HG02678 (cell line): ENCODE data around the gene GJC2.

ENCODE experiments used
- ATAC-seq: cut with Tn5 transposase; IDR thresholded peaks from one replicate; pipeline ENCODE4 v1.9.1; 2021; ENCODE audit warnings: mild to moderate bottlenecking, moderate library complexity; ENCODE audit not compliant: unreplicated experiment

The GJC2 gene

DNA sequence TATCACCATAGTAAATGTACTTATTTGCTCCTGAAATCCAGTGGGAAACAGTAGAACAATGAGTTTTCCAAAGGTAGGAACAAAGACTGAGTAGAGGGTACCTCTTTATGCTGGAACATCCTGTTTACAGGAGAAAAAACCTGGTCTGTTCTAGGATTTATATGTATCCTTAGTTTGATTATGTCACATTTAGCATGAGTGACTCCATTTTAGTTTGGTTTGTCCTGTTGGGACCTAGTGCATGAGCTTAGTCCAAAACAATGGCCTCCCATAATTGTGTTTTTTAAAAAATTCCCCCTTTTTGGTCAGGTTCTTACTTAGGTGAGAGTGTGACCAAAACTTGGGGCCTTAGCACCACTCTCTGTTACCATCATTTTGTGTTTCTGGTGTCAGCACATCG lies 37.1 kb upstream of the GJC2 start:
- ATAC-seq, result no peak

DNA sequence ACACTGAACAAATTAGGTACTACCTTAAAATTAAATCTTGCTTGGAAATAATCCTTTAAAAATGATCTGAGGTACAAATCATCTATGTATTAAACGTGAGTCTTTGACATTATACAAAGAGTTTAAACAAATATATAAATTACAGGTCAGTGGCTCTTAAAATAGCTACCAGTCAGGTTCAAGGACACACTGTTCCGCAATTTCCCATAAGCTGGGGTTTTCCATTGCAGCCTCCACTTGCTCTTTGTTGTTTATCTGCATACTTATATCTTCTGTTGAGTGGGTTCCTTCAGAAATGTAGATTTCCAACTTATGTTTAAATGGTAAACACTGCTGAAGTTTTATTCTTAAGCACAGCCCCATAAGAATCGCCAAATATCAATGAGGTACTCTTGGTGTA lies 34.9 kb upstream of the GJC2 start:
- ATAC-seq, result no peak

DNA sequence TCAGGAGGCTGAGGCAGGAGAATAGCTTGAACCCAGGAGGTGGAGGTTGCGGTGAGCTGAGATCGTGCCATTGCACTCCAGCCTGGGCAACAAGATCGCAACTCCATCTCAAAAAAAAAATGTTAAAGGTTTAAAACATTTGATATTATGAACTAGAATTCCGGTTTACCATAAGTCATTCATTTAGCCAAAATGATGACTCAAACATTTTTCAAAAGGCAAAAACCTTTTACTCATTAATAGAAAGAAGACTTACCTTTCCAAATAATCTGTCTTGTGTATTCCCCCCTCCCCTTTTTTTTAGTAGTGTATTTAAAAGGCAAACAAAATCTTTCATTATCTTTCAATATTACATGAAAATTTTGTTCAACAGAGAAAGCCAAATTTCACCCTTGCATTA lies 32.4 kb upstream of the GJC2 start:
- ATAC-seq, result no peak

DNA sequence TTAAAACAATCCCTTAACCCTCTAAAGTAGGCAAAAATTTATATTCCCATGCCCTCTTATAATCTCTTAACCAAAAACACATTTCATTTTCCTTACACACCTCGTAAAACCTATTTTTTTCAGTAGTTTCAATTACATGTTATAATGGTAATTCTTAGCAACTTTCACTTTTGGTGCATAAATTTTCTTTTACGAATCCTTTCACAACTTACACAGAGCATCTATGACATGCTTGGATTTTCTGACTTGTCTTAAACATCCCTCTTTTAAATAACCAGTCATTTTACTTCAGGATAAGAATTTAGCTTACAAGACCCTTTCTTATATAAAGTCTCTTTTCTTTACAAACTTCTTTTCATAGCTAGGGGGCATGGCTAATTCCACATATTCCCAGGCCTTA lies 31.7 kb upstream of the GJC2 start:
- ATAC-seq, result no peak

DNA sequence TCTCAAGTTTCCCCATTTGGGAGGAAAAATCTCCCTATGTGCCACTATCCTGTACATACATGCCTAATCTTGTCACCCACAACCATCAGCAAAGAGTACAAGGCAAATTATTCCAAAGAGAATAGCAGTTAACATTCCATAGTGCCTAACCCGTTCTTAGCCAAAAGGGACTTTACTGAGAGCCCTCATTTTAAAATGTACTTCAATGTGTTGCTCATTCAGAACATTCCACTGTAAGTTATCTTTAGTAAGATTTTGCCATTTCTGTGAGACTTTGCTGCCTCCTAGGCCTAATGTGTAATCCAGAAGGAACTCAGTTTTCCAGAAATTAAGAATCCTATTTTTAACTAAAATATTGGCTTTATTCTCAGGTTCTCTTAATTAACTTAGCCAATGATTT lies 29.4 kb upstream of the GJC2 start:
- no peak for ATAC-seq

DNA sequence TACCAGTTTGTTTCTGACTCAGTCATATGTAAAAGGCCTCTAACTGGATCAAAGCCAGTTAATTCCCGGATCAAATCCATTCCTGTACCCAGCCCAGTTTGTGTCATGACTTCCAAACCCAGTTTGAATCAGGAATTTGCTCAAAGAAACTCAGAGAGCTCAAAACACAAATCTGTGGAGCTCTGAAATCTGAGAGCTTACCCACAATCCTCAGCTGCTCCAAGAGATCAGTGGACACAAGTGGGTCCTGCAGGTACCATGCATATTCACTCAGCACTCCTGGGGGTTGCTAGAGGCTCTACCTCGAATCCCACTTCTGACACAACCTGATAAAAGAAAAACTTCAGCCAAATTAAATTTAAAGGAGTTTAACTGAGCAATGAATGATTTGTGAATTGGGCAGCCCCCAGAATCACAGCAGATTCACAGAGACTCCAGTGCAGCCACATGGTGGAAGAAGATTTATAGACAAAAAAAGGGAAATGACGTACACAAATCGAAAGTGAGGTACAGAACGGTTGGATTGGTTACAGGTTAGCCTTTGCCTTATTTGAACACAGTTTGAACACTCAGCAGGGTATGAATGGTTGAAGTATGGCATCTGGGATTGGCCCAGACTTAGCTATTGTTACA lies 28.8 kb upstream of the GJC2 start:
- no peak for ATAC-seq

DNA sequence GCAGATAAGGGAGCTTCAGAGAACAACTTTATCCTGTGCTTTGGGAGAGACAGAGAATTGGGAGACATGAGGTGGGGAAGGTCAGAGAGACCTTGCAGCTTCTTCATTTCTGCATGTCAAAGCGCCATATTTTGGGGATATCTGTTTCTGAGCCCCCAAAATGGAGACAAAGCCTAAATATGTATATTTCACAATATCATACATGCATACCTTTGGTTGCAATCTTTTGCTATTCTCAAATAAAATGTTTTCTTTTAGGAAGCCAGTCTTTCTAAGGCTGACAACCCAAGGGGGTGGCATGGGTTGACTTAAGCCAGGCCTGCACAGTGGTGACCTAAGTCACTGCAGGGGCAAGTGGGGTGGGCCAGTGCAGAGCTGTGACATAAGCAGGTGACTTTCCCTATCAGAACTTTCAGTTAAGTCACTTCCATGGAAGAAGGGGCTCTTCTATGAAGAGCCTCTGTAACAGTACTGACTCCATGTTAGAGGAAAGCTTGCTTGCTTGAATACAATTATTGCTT lies 26.7 kb upstream of the GJC2 start:
- no peak for ATAC-seq

DNA sequence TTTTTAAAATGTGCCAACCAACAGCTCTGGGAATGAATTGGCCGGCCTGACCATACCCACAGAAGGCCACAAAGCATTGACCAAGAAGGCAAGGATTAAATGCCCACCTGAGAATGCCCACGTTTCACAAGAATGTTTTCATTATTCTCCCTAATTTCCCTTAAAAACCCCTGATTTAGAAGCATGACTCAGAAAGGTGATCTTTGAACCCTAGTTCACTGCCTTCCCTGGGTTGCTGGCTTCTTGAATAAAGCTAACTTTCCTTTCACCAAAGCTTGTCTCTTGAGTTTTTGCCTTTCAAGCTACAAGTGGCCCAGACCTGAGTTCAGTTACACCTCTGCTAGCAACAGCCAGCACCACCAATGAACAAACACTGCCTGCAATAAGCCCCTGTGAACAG lies 26.2 kb upstream of the GJC2 start:
- ATAC-seq, result no peak

DNA sequence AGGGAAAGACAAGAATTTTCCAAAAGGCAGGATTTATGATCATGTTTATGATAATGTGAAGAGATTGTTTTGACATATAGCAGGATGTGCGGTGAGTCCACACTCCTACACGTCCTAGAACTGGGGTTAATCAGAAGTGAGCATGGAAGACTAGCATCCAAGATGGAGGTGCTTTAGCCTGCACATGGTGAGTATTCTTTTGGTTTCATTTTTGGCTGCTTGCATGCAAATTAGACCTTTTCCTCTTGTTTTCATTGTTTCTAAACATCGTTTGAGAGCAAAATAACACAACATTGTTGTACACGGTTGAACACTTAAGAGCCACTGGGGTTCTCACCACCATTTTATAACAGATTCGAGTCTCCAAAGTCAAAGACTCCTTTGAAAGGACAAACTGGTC lies 24.5 kb upstream of the GJC2 start:
- ATAC-seq, result no peak

DNA sequence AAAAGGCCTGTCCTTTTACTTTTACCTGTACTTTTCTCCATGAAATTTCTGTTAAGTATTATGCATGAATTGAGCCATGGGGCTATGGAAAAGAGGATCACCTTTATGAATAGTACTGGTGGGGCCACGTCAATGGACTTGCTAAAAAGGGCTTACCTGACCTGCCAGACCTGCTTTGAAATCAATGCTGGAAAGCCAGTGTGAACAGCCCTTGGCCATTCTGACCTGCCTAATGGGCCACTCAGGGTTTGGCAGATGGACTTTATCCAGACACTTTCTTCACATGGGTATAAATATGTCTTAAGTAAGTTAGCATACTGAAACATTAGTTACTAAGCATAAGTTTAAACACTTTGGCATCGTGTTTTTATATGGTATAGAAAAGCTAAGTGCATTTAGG lies 18.0 kb upstream of the GJC2 start:
- ATAC-seq, result no peak

DNA sequence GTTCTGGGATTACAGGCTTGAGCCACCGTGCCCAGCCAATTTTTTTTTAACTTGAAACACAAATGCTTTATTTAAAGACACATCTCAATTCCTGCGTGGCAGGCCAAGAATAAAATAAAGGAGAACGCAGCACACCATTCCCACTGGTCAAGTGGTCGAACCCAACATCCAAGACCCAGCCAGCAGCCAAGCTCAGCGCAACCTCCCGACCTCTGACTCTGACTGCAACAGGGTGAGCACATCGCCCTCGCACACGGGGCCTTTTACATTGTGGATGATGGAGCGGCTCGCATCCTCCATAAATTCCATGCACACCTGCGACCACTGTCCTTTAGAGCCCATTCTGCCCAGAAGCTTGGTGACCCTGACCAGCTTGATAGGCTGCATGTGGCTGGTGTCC lies 15.1 kb upstream of the GJC2 start:
- no peak for ATAC-seq

DNA sequence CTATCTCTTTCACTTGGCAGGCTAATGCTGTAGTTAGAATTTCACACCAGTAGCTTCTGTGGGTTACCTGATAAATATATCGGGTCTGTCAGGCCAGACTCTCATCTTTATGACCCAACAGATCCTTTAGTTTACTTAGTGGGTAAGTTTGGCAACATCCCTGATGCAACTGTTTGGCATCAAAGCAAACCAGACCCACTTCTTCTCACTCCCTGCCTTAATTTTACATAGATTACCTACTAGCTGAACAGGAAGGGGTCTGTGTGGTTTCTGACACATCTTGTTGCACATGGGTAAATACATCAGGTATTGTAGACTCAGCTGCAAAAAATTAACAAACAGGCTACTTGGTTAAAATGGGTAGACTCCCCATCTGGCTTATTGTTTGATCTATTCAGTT lies 12.8 kb upstream of the GJC2 start:
- ATAC-seq, result no peak

DNA sequence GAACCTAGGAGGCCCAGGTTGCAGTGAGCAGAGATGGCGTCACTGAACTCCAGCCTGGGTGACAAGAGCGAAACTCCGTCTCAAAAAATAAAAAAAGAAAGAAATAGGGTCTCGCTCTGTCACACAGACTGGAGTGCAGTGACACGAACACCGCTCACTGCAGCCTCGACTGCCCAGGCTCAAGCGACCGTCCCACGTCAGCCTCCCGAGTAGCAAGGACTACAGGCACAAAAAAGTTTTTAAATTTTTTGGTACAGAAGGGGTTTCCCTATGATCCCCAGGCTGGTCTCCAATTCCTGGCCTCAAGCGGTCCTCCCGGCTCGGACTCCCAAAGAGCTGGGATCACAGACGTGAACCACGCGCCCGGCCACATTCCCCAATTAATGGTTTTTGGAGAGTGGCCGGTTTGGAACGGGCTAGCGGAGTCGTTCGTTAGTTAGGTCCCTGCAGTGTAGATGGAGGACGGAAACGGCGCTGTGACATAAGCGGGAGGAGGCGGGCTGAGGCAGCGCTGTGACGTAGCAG lies 10.3 kb upstream of the GJC2 start:
- no peak for ATAC-seq

DNA sequence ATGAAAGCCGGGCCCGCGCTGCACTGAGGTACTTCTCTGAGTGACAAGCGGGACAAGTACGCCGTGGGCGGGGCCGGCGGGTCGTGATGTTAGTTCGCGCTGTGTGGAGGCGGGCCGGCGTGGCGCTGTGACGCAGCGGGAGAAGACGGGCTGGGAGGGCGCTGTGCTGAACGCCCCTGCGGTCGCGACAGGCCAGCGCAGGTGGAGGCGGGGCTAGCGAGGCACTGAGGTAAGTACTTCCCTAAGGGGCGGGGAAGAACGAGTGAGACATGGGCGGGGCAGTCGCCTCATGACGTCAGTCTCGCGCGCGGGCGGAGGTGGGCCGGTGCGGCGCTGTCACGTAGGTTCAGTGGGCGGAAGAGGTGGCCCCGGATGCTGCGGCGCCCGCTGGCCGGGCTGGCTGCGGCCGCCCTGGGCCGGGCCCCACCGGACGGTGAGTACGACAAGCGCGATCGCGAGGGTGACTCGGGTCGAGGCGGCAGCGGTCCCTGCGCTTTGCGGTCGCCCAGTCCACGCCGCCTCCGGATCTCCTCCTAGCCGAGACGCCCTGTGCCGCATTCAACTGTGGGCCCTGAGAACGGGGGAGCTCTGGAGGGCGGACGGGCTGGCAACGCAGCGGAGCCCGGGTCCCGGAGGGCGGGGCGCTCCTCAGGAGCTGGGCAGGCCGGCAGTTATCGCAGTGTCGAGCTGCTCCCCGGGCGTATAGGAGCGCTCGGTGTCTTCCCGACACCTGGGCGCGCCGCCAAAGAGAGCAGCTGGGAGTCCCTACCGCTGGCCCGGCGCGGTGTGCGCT lies 9.6 kb upstream of the GJC2 start, which contains the start of gene GUK1:
Gene GUK1 (plus strand): TSS at position 349 of the 793 bp plus-strand sequence. CDS start 24 bp downstream, at position 373.
- ATAC-seq, result peak; percentile 89

DNA sequence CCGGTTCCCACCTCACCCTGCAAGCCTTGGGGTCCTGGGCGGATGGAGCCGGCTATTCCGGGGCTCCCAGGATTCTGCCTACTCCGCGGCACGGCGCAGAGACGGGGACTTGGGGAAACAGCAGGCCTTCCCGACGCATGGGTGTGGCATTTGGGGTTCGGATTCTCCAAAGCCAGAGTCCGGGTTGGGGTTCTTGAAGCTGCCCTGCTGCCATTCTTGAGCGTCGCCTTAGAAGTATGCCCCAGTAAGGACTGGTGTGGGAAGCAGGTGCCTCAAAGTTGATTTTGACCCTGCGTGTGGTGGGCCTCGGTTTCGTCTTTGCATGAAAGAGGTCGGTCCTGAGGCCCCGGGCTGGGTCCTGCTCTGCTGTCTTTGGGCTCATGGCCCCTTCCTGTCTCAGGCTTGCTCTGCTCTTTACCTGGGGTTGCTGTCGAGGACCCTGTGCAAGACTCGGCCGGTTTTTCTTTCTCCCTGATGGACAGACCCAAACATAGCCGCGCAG lies 9.0 kb upstream of the GJC2 start:
- no peak for ATAC-seq

DNA sequence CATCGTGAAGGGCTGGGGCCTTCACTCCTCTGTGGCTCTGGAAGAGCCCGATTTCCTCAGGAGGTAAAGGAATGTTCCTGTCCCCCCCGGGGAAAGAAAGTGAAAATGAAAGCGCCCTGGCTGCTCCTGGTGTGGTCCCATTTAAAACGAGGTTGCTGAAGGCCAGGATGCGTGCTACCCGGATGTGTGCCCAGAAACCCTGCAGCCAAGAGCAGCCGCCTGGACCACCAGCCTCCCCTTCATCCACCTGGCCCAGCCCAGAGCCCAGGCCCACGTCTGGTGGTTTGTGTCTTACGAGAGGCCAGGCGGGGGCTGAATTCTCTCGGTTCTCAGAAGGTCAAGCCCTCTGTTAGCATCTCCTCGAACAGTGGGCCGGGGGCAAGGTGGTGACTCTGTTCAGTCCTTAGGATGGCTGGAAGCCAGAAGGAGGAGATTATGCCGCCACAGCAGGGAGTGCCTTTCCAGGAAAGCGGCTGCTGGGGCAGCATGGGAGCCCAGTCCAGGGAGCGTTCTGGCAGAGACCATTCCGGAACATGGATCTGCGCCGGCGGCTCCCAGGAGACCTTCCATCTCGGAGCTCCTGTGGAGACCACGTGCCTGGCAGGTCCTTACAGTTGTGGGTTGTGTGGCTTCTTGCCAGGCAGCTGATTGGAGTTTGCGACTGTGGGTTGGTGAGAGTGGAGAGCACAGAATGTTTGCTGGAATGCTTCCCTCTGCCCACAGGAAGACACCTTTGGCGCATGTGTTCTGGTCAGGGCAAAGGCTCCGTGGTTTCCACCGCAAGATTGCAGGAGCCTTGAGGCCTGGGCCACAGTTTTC lies 8.3 kb upstream of the GJC2 start:
- no peak for ATAC-seq

DNA sequence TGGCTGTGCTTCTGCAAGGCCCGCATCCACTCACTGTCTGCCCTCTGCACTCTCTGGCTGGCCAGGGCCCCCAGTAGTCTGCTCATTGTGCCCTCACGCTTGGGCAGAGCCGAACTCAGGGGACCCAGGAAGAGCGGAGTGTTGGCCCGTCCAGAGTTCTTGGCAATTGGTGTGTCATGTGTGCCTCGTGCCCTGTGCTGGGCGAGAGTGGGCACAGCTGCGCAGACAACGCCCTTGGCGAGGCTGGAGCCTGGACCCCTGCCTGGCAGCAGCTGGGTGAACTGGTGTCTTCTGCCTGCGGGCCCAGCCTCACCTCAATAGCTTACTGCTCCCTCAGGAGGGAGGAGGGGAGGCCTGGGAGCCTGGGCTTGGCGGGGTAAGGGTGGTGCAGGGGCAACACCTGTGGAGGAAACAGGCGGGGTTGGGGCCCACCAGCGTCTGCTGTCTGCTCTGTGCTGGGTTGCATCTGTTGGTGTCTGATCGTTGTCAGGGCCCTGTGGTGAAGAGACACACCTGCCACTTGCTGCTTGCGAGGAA lies 7.5 kb upstream of the GJC2 start:
- no peak for ATAC-seq

DNA sequence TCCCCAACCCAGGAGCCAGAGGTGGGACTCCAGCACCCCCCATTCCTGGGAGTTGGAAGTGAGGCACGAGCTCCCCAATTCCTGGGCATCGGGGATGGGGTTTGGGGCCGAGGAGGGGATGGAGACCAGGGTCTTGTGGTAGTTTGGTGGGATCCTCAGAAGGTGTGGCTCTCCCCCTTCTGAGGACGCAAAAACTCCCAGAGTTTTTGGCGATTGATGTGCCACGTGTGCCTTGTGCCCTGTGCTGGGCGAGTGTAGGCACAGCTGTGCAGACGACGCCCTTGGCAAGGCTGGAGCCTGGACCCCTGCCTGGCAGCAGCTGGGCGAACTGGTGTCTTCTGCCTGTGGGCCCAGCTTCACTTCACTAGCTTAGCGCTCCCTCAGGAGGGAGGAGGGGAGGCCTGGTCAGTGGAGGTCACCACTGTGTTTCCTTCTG lies 7.0 kb upstream of the GJC2 start:
- ATAC-seq, result no peak

DNA sequence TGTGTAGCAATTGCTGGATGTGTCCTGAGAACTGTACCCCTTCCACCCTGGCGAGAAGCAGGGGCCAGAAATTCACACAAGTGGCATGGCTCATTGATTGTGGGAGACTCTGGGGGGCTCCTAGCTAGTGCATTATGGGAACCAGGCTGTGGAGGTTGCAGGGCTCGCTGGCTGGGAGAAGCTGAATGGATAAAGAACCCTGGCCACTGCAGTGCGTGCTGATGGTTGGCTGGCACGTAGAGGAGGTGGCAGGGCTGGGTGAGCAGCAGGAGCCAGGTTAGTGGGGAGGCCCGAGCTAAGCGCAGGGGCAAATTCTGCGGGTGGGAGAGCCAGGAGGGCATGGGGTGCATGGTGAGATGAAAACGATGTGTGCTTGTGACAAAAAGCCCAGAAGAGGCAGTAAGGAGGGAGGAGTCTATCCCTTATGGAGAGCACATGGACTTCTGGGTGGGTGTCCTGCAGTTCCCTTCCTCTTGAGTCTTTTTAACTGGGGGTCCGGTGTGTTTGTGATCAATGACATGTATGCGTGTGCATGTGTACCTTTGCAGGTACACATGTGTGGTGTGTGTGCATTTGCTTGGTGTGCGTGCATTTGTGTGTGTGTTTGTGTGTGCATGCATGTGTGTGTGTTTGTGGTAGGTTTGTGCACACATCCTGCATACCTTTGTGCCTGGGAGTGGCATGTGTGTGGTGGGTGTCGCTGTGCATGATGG lies 6.1 kb upstream of the GJC2 start:
- no peak for ATAC-seq
